ENCODE data around the gene CDK6. TPM values are rescaled to one million over a fixed set of nuclear protein-coding genes. Genes with fewer than 3 reads are reported as not detected.

Gene CDK6
- polyA plus RNA-seq, 2 of the 4 experiments (the other 2 are of a cell fraction) = 13.6 to 25.9 TPM

- Histone ChIP-seq H3K4me2 (no peak overlapping the region), H3K4me1 (peaks cover 18% of the 10 kb centered on the region; the same call in 2 of the 3 replicates), H3K27ac (peak overlapping the region in 1 of 2 experiments; percentile 3; a peak in 1 of 6 replicates), H3K9me3 (0 out of 3 replicates have a peak, but pooled peaks cover 5% of the 10 kb centered on the region), H3K4me3 (no peak overlapping the region)
- ATAC-seq (no peak), FAIRE-seq (no peak), DNase-seq (ENCODE audit: low read depth in 1 of 2, low spot score in 1 of 2) (no peak)
- CTCF ChIA-PET = interaction anchor here (1.1 to 2.0 kb wide), 3 partner anchors 10 to 89 kb away, joined by 4 to 5 read pairs (median 5); no protein-coding TSS in a partner anchor
- WGBS (ENCODE audit: missing lambda C conversion rate) = 96% methylated on average over 2 of the region's 2 CpGs
- no peak for TF ChIP-seq ZFP36 (IDR thresholded peaks at IDR 0.05; ENCODE audit: borderline replicate concordance, partially characterized antibody)
- TF ChIP-seq SREBF2 (IDR thresholded peaks at IDR 0.05) = no peak
- no peak for TF ChIP-seq RAD21 (conservative IDR thresholded peaks at IDR 0.05 in 1 of 2, IDR thresholded peaks at IDR 0.05 in 1 of 2)
- no peak for TF ChIP-seq E2F6 (IDR thresholded peaks at IDR 0.05; ENCODE audit: borderline replicate concordance, low read depth)
- TF ChIP-seq USF2 (IDR thresholded peaks at IDR 0.05) = no peak
- TF ChIP-seq ZSCAN20 (CRISPR knock-in tag; IDR thresholded peaks at IDR 0.05) = no peak
- no peak for TF ChIP-seq FOXS1 (CRISPR knock-in tag; IDR thresholded peaks at IDR 0.05)
- TF ChIP-seq MAZ (IDR thresholded peaks at IDR 0.05; ENCODE audit: borderline replicate concordance, low read depth, low read length) = no peak
- TF ChIP-seq EHF (CRISPR knock-in tag; IDR thresholded peaks at IDR 0.05) = no peak
- no peak for TF ChIP-seq ZNF302 (CRISPR knock-in tag; IDR thresholded peaks at IDR 0.05)
- no peak for TF ChIP-seq HEYL (CRISPR knock-in tag; IDR thresholded peaks at IDR 0.05)
- no peak for TF ChIP-seq EHMT2 (IDR thresholded peaks at IDR 0.05; ENCODE audit: low read depth)
- no peak for TF ChIP-seq HOXB5 (CRISPR knock-in tag; IDR thresholded peaks at IDR 0.05)
- TF ChIP-seq ATOH8 (CRISPR knock-in tag; IDR thresholded peaks at IDR 0.05; ENCODE audit: low read depth) = no peak
- TF ChIP-seq HMGXB4 (CRISPR knock-in tag; IDR thresholded peaks at IDR 0.05; ENCODE audit: borderline replicate concordance) = no peak
- TF ChIP-seq HDAC2 (IDR thresholded peaks at IDR 0.05) = no peak
- no peak for TF ChIP-seq FOSB (CRISPR knock-in tag; IDR thresholded peaks at IDR 0.05)
- POLR2A ChIA-PET = no interaction called here
These were observed 127.2 kb downstream of the CDK6 start for GRCh38 chr7:92709150-92709549.

- CTCF ChIA-PET = no interaction called here
- Histone ChIP-seq H3K9me3 (0 out of 3 replicates have a peak, but pooled peaks cover 5% of the 10 kb centered on the region), H3K4me2 (no peak overlapping the region), H3K27ac (no peak overlapping the region), H3K4me1 (peaks cover 15% of the 10 kb centered on the region; the same call in 2 of the 3 replicates), H3K4me3 (no peak overlapping the region)
- no peak for TF ChIP-seq CHD4 (IDR thresholded peaks at IDR 0.05; ENCODE audit: borderline replicate concordance)
- TF ChIP-seq ZNF302 (CRISPR knock-in tag; IDR thresholded peaks at IDR 0.05) = no peak
- TF ChIP-seq MYC (IDR thresholded peaks at IDR 0.05; ENCODE audit: borderline replicate concordance, low read length) = no peak
- TF ChIP-seq BHLHE40 (IDR thresholded peaks at IDR 0.05; ENCODE audit: low read depth, low read length) = no peak
- TF ChIP-seq PHF8 (IDR thresholded peaks at IDR 0.05; ENCODE audit: borderline replicate concordance, low read depth) = no peak
- no peak for TF ChIP-seq CBX2 (IDR thresholded peaks at IDR 0.05; ENCODE audit: borderline replicate concordance, low read depth)
- TF ChIP-seq MAFK (IDR thresholded peaks at IDR 0.05; ENCODE audit: partially characterized antibody) = no peak
- no peak for TF ChIP-seq FOSL2 (IDR thresholded peaks at IDR 0.05)
- TF ChIP-seq FOSL2 (CRISPR knock-in tag; IDR thresholded peaks at IDR 0.05) = no peak
- no peak for TF ChIP-seq CHD2 (IDR thresholded peaks at IDR 0.05; ENCODE audit: low read length, partially characterized antibody)
- no peak for TF ChIP-seq HOXB13 (CRISPR knock-in tag; IDR thresholded peaks at IDR 0.05; ENCODE audit: low read depth)
- TF ChIP-seq ZSCAN20 (CRISPR knock-in tag; IDR thresholded peaks at IDR 0.05) = no peak
- TF ChIP-seq NFE2L2 (conservative IDR thresholded peaks at IDR 0.05; ENCODE audit: low read length) = no peak
- no peak for TF ChIP-seq TP53 (CRISPR knock-in tag; IDR thresholded peaks at IDR 0.05)
- 92% methylated on average over 5 of the region's 5 CpGs for WGBS (ENCODE audit: missing lambda C conversion rate)
- ATAC-seq = no peak
- DNase-seq (ENCODE audit: low read depth in 1 of 2, low spot score in 1 of 2) = no peak
- no peak for FAIRE-seq
- POLR2A ChIA-PET = no interaction called here
These were observed 128.0 kb downstream of the CDK6 start for GRCh38 chr7:92708111-92709042.

All from A549 (cell line).